Measurements from ENCODE around the gene SFRP2. TPM values are rescaled to one million over a fixed set of nuclear protein-coding genes. Genes with fewer than 3 reads are reported as not detected.

The SFRP2 gene
- total and polyA plus RNA-seq, 12 donors = 0.30 to 5.2 (median 0.77) TPM; not detected in 5

- intact Hi-C loops (cut with DNase I) = no loop called here
- H3K4me3 ChIP-seq = no peak overlapping the region
- no peak for ATAC-seq
- H3K27ac ChIP-seq = no peak overlapping the region
- TF ChIP-seq CTCF (IDR thresholded peaks at IDR 0.05) = no peak
- DNase-seq = no peak
- peaks cover 0 to 37% (median 10%) of the 10 kb centered on the region in 7 donors for H3K27me3 ChIP-seq
- no peaks in the 10 kb centered on the region for H3K36me3 ChIP-seq
- H3K4me1 ChIP-seq = no peaks in the 10 kb centered on the region
- H3K9me3 ChIP-seq = peaks cover 0 to 8% (median 0%) of the 10 kb centered on the region in 11 donors
Measured at GRCh38 chr4:153771046-153771445, 17.8 kb downstream of the SFRP2 start.

DNA sequence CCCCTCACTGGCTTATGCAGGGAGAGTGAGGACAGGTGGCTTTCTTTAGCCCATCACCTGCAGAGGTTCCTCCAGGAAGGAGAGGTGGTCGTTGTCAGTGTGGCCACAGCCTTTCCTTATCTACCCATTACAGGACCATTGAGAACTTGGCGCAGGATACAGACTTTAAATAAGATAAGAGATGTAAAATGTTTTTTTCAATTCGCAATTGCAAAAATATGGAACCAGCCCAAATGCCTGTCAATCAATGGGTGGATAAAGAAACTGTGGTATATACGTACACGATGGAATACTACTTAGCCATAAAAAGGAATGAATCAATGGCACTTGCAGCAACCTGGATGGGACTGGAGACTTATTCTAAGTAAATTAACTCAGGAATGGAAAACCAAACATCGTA lies 22.1 kb downstream of the SFRP2 start:
- Histone ChIP-seq H3K4me1 (no peaks in the 10 kb centered on the region), H3K9me3 (peaks cover 0 to 8% (median 0%) of the 10 kb centered on the region in 11 donors), H3K4me3 (no peak overlapping the region), H3K27ac (no peak overlapping the region), H3K36me3 (no peaks in the 10 kb centered on the region), H3K27me3 (peaks cover 0 to 30% (median 8%) of the 10 kb centered on the region in 7 donors)
- ATAC-seq = no peak
- TF ChIP-seq CTCF (IDR thresholded peaks at IDR 0.05) = no peak
- intact Hi-C loops (cut with DNase I) = no loop called here
- 84 to 90% methylated on average over 6 of the region's 6 CpGs for WGBS, 2 donors
- no peak for DNase-seq

DNA sequence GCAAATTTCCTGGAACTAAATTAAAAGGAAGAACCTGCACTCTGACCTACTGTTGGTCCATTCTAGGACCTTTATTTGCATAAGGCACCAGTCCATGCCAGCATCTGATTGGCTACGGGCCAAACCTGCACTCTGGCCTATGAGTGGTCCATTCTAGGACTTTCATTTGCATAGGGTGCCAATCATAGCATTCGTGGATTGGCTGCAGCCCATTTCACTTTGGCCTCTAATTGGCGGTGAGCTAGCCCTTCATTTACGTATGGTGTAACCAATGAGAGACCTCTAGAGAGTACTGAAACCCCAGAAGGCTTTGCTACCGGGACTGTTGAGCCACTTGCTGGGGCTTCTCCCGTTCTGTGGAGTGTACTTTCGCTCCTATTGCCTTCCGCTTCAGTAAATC lies 23.0 kb downstream of the SFRP2 start:
- no peak for DNase-seq
- no peak for ATAC-seq
- peaks cover 0 to 39% (median 11%) of the 10 kb centered on the region in 7 donors for H3K27me3 ChIP-seq
- no peaks in the 10 kb centered on the region for H3K4me1 ChIP-seq
- no peak overlapping the region for H3K4me3 ChIP-seq
- no peak for TF ChIP-seq CTCF (IDR thresholded peaks at IDR 0.05)
- WGBS, 2 donors = 83 to 87% methylated on average over 8 of the region's 8 CpGs
- no peak overlapping the region for H3K27ac ChIP-seq
- H3K9me3 ChIP-seq = peaks cover 0 to 5% (median 0%) of the 10 kb centered on the region in 11 donors
- intact Hi-C loops (cut with DNase I) = no loop called here
- no peaks in the 10 kb centered on the region for H3K36me3 ChIP-seq

DNA sequence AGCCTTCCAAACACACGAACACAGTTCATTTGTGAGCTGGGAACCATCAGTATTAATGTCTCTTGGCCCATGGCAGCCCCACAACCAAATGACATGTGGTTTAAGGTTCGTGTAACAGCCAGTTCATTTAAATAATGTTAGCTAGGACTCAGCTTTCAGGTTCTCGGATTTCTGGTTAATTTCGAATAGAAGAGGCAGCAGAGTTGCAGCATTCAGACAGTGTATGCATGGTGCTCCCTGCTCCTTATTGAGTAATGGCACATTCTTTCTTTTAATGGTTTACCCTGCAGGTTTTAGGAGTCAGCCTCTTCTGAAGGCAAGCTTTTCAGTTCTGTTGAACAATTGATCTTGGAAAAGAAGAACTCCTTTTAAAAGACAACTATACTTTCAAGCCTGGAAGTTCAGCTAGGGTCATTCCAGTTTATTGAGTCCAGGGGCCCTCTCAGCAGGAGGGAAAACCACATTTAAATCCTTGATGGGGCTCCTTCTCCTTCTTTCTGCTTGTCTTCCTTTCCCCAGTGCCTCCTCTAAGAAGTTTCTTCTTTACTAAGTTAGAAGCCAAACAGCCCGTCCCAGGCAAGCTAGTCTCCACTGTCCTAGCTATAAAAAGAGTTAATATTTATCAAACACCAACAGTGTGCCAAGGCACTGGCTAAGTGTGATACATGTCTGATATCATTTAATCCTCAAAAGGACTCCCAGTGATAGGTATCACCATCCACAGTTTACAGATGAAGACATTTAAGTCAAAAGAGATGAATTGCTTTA lies 24.1 kb downstream of the SFRP2 start:
- ATAC-seq = no peak
- Histone ChIP-seq H3K36me3 (no peaks in the 10 kb centered on the region), H3K27me3 (peaks cover under 1 to 50% (median 18%) of the 10 kb centered on the region in 7 donors), H3K4me3 (no peak overlapping the region), H3K4me1 (peaks cover 0 to 4% (median 0%) of the 10 kb centered on the region in 9 donors), H3K9me3 (no peaks in the 10 kb centered on the region), H3K27ac (no peak overlapping the region)
- no peak for TF ChIP-seq CTCF (IDR thresholded peaks at IDR 0.05)
- WGBS, 2 donors = 65 to 75% methylated on average over 5 of the region's 5 CpGs
- intact Hi-C loops (cut with DNase I) = no loop called here
- DNase-seq = no peak

Data from heart right ventricle (tissue), 16 donors.